ENCODE data around the gene VWA3B. TPM values are rescaled to one million over a fixed set of nuclear protein-coding genes. Genes with fewer than 3 reads are reported as not detected.

VWA3B gene
- total RNA-seq, 1 donor from 2014 or later: not detected

- Mint-ChIP-seq H3K27me3 (no peaks in the 10 kb centered on the region), H3K27ac (no peak overlapping the region), H3K36me3 (ENCODE audit: low read depth) (no peaks in the 10 kb centered on the region), H3K9me3 (no peaks in the 10 kb centered on the region), H3K4me1 (no peaks in the 10 kb centered on the region), H3K4me3 (no peak overlapping the region)
- no peak for ATAC-seq (ENCODE audit: low read depth)
- intact Hi-C loops (cut with micrococcal nuclease): no loop called here
- POLR2A ChIA-PET: no interaction called here
- TF ChIP-seq CTCF (IDR thresholded peaks at IDR 0.05): no peak
- CTCF ChIA-PET: no interaction called here
- DNase-seq: no peak
Observed at GRCh38 chr2:98153481-98153880, 66.5 kb downstream of the VWA3B start.

- ATAC-seq (ENCODE audit: low read depth) (no peak), DNase-seq (no peak)
- Mint-ChIP-seq H3K27ac (no peak overlapping the region), H3K4me1 (no peaks in the 10 kb centered on the region), H3K27me3 (no peaks in the 10 kb centered on the region), H3K9me3 (no peaks in the 10 kb centered on the region), H3K36me3 (ENCODE audit: low read depth) (no peaks in the 10 kb centered on the region), H3K4me3 (no peak overlapping the region)
- intact Hi-C loops (cut with micrococcal nuclease): no loop called here
- CTCF ChIA-PET: no interaction called here
- POLR2A ChIA-PET: no interaction called here
- no peak for TF ChIP-seq CTCF (IDR thresholded peaks at IDR 0.05)
Observed at GRCh38 chr2:98155291-98155690, 68.3 kb downstream of the VWA3B start.

- ChIA-PET CTCF (no interaction called here), POLR2A (no interaction called here)
- ATAC-seq (ENCODE audit: low read depth): no peak
- Mint-ChIP-seq H3K4me1 (no peaks in the 10 kb centered on the region), H3K27ac (no peak overlapping the region), H3K4me3 (no peak overlapping the region), H3K27me3 (no peaks in the 10 kb centered on the region), H3K36me3 (ENCODE audit: low read depth) (no peaks in the 10 kb centered on the region), H3K9me3 (no peaks in the 10 kb centered on the region)
- no peak for TF ChIP-seq CTCF (IDR thresholded peaks at IDR 0.05)
- no peak for DNase-seq
- intact Hi-C loops (cut with micrococcal nuclease): no loop called here
Observed at GRCh38 chr2:98155716-98156115, 68.7 kb downstream of the VWA3B start.

- no peaks in the 10 kb centered on the region for H3K4me1 Mint-ChIP-seq
- no peak for TF ChIP-seq CTCF (IDR thresholded peaks at IDR 0.05)
- no peak overlapping the region for H3K27ac Mint-ChIP-seq
- POLR2A ChIA-PET: no interaction called here
- no peaks in the 10 kb centered on the region for H3K36me3 Mint-ChIP-seq (ENCODE audit: low read depth)
- CTCF ChIA-PET: no interaction called here
- H3K9me3 Mint-ChIP-seq: no peaks in the 10 kb centered on the region
- ATAC-seq (ENCODE audit: low read depth): no peak
- no peaks in the 10 kb centered on the region for H3K27me3 Mint-ChIP-seq
- DNase-seq: no peak
- H3K4me3 Mint-ChIP-seq: no peak overlapping the region
- intact Hi-C loops (cut with micrococcal nuclease): no loop called here
Observed at GRCh38 chr2:98156304-98156703, 69.3 kb downstream of the VWA3B start.

GRCh38 chr2:98157557-98157956, 70.6 kb downstream of the VWA3B start:
- no peak for ATAC-seq (ENCODE audit: low read depth)
- DNase-seq: no peak
- Mint-ChIP-seq H3K9me3 (no peaks in the 10 kb centered on the region), H3K4me1 (no peaks in the 10 kb centered on the region), H3K36me3 (ENCODE audit: low read depth) (no peaks in the 10 kb centered on the region), H3K27me3 (no peaks in the 10 kb centered on the region), H3K27ac (no peak overlapping the region), H3K4me3 (no peak overlapping the region)
- TF ChIP-seq CTCF (IDR thresholded peaks at IDR 0.05): no peak
- intact Hi-C loops (cut with micrococcal nuclease): no loop called here
- CTCF ChIA-PET: interaction anchor here (0.6 kb wide), 1 partner anchor 132 kb away, joined by 3 read pairs; no protein-coding TSS in a partner anchor
- POLR2A ChIA-PET: no interaction called here

Measured in activated B cell treated with CpG ODN at 0.5 μM for 24 hours (primary cell).